ENCODE measurements around the gene ATP5F1C.

Gene ATP5F1C

GRCh38 chr10:7853226-7853842, 65.4 kb downstream of the ATP5F1C start:
- DNase-seq = no peak

DNA sequence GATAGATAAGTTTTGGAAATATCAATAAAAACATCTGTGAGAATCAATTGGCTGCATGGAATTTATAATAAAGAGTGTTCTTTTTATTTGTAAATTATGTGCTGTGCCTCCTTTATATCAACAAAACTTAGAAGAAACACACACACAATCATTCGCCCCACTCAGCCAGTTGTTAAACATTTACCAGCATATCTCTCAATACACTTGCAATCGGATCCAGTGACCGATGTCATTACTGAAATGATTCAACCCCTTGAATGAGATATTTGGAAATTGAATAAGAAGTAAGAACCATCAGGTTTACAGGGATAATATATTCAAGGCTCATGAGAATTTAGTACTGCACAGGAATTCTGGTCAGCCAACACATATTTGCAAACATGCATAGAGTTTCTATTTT, 65.9 kb downstream of the ATP5F1C start:
- DNase-seq = no peak

- DNase-seq = no peak
Measured at GRCh38 chr10:7855205-7855604, 67.2 kb downstream of the ATP5F1C start.

DNA sequence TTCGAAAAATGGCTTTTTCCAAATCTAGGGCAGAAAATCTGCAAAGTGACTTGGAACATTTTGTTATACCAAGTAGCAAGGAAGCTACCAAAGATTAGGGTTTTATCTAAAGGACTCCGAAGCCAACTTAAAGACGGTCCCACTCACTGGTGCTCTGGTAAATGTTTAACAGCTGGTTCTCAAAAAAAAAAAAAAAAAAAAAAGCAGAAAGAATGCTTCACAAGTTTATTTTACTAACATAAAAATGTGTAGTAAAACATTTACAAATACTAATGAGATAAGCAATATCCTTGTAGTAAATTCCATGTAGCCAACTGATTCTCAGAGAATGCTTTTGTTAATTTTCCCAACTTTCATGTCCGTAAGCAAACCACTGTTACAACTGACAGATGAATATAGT, 68.7 kb downstream of the ATP5F1C start:
- no peak for DNase-seq

GRCh38 chr10:7857262-7857661, 69.3 kb downstream of the ATP5F1C start:
- no peak for DNase-seq
